GM12878 (cell line): Measurements from ENCODE around the gene ENG. TPM values are rescaled to one million over a fixed set of nuclear protein-coding genes. Genes with fewer than 3 reads are reported as not detected.

Experiments used
- ATAC-seq: fragments of 200-7000 bp; cut with Tn5 transposase; 3 replicates; pipeline ENCODE4 v1.9.1; 2020; ENCODE audit warnings: mild to moderate bottlenecking, moderate library complexity
- BruUV-seq: library from RNA; stranded (reverse); fragments of 400-500 nt; replicated peaks from 2 replicates; lab custom pipeline; 2021; lab: Mats Ljungman, UMichigan
- CTCF ChIA-PET: fragments of 300-600 bp; sonication (Branson Sonifier 250); formaldehyde crosslinking; extraction: SDS; loops from one replicate; lab custom pipeline; 2021; ENCODE audit warnings: inconsistent platforms; lab: Yijun Ruan, JAX
- POLR2A ChIA-PET: fragments of 350-600 bp; formaldehyde crosslinking; extraction: SDS; loops from one replicate; lab custom pipeline; 2021; ENCODE audit warnings: inconsistent platforms; lab: Charles Lee
- RAD21 ChIA-PET: fragments of 300-600 bp; sonication (Branson Sonifier 250); formaldehyde crosslinking; loops from one replicate; lab custom pipeline; 2023; ENCODE audit warnings: antibody characterized with exemption; ENCODE audit not compliant: unreplicated experiment; lab: Charles Lee
- SMC1A ChIA-PET: fragments of 300-600 bp; sonication (Branson Sonifier 250); formaldehyde crosslinking; loops from one replicate; lab custom pipeline; 2023; ENCODE audit not compliant: unreplicated experiment, uncharacterized antibody; lab: Charles Lee
- DNase-seq: peaks from one replicate; pipeline ENCODE4 v3.0.0-alpha.2; 2011; ENCODE audit warnings: low read depth, low spot score
- FAIRE-seq: peaks from 3 replicates; lab custom pipeline; 2011; peaks lifted over from hg19 to GRCh38; lab: Jason Lieb, UNC
- H2AFZ ChIP-seq: 2 replicates; pipeline ENCODE4 v1.6.0; 2011; ENCODE audit warnings: low read depth, low read length, control low read depth; ENCODE audit not compliant: control insufficient read depth
- H3K27ac ChIP-seq: 2 replicates; pipeline ENCODE4 v1.5.1; 2011; ENCODE audit warnings: control low read depth; ENCODE audit not compliant: control insufficient read depth, insufficient read depth
- H3K27me3 ChIP-seq, 2 experiments: replicated peaks in 1 of 2; 2 replicates each; pipeline versions ENCODE4 v1.6.0 to v1.6.1; 2011; ENCODE audit warnings: low read length in 1 of 2; ENCODE audit not compliant: control insufficient read depth in 2 of 2, insufficient read depth in 2 of 2
- H3K36me3 ChIP-seq, 2 experiments: 2 replicates each; pipeline ENCODE4 v1.5.1; 2011; ENCODE audit warnings: low read length in 1 of 2; ENCODE audit not compliant: control insufficient read depth in 2 of 2, insufficient read depth in 2 of 2
- H3K4me1 ChIP-seq: 2 replicates; pipeline ENCODE4 v1.6.1; 2011; ENCODE audit warnings: mild to moderate bottlenecking, low read length, moderate library complexity, mixed read lengths; ENCODE audit not compliant: control insufficient read depth, insufficient read depth
- H3K4me2 ChIP-seq: 2 replicates; pipeline ENCODE4 v1.6.0; 2011; ENCODE audit warnings: control low read depth; ENCODE audit not compliant: control insufficient read depth, insufficient read depth
- H3K4me3 ChIP-seq: fragments of 200-600 bp; sonication (generic); 2 replicates; pipeline ENCODE4 v1.5.1; 2016
- H3K79me2 ChIP-seq: 2 replicates; pipeline ENCODE4 v1.6.0; 2011; ENCODE audit warnings: low read length; ENCODE audit not compliant: control insufficient read depth, insufficient read depth
- H3K9ac ChIP-seq: 2 replicates; pipeline ENCODE4 v1.8.0; 2011; ENCODE audit warnings: low read length, control low read depth, mixed read lengths; ENCODE audit not compliant: control insufficient read depth, insufficient read depth
- H3K9me3 ChIP-seq: replicated peaks from 3 replicates; pipeline ENCODE4 v1.5.1; 2011; ENCODE audit warnings: mild to moderate bottlenecking, low read length; ENCODE audit not compliant: control insufficient read depth, insufficient read depth
- H4K20me1 ChIP-seq: 2 replicates; pipeline ENCODE4 v1.6.0; 2011; ENCODE audit not compliant: control insufficient read depth, insufficient read depth
- BCL11A ChIP-seq: IDR thresholded peaks from 2 replicates; pipeline ENCODE4 v1.6.1; 2011; ENCODE audit warnings: low read depth, low read length
- GABPA ChIP-seq: IDR thresholded peaks from 2 replicates; pipeline ENCODE4 v1.6.1; 2014; ENCODE audit warnings: antibody characterized with exemption, low read depth, mild to moderate bottlenecking, inconsistent platforms
- NFXL1 ChIP-seq: fragments of 450-650 bp; IDR thresholded peaks from 2 replicates; pipeline ENCODE4 v1.6.1; 2017; ENCODE audit warnings: antibody characterized with exemption, mild to moderate bottlenecking, borderline replicate concordance
- SMC3 ChIP-seq: IDR thresholded peaks from 2 replicates; pipeline ENCODE4 v1.6.1; 2011; ENCODE audit warnings: low read length, improper control_type of control experiment, borderline replicate concordance
- STAT1 ChIP-seq: fragments of 450-650 bp; conservative IDR thresholded peaks from 2 replicates; pipeline ENCODE4 v1.6.1; 2014; ENCODE audit warnings: antibody characterized with exemption, mild to moderate bottlenecking
- ZNF217 ChIP-seq: fragments of 450-650 bp; IDR thresholded peaks from 2 replicates; pipeline ENCODE4 v1.6.1; 2017; ENCODE audit warnings: antibody characterized with exemption, mild to moderate bottlenecking
- WGBS: methylation state at CpG from one replicate; pipeline ENCODE4 v1.1.6; 2016; ENCODE audit warnings: low lambda C conversion rate; ENCODE audit not compliant: insufficient replicate concordance, insufficient coverage; ENCODE audit errors: missing lambda C conversion rate; 5-methylcytosine and 5-hydroxymethylcytosine counted together
- in situ Hi-C: fragments of 300-500 bp; cut with MboI; formaldehyde crosslinking; loops from 9 replicates; pipeline ENCODE4 v1.14.3; 2018; ENCODE audit warnings: mixed read lengths
- intact Hi-C: fragments of 100-400 bp; cut with micrococcal nuclease; formaldehyde crosslinking; loops from one replicate; pipeline ENCODE4 v1.14.2; 2022; ENCODE audit not compliant: unreplicated experiment
- polyA plus RNA-seq, 11 experiments: library from polyadenylated mRNA; depleted of rRNA in 4 of 11; unstranded in 6 of 11; stranded (reverse) in 5 of 11; fragments of >200 nt; fragmentation: Nextera tagmentation in 4 of 11; fragmentation: Illumina TruSeq in 1 of 11; extraction: Ambion mirVana in 4 of 11; extraction: Trizol in 1 of 11; gene quantifications; 1 replicate in 1 of 11; 2 replicates in 10 of 11; pipeline versions ENCODE4 v1.2.1 to v1.2.3, GENCODE V29; 2011 to 2016; ENCODE audit warnings: inconsistent platforms in 2 of 11, missing spikeins in 2 of 11, low read depth in 1 of 11
- total RNA-seq, 4 experiments: library from RNA; depleted of rRNA in 3 of 4; stranded (reverse); fragments of >200 nt in 3 of 4; fragmentation: Illumina TruSeq in 1 of 4; extraction: Trizol in 1 of 4; gene quantifications; 2 replicates each; pipeline versions ENCODE4 v1.2.1 to v1.2.3, GENCODE V29; 2013 to 2021
- TF ChIP-seq, protein P1 (sequence below): fragments of 450-650 bp; conservative IDR thresholded peaks from 2 replicates; pipeline ENCODE4 v1.6.1; 2017; ENCODE audit warnings: mild to moderate bottlenecking, moderate library complexity

The ENG gene
- total and polyA plus RNA-seq, 10 of the 15 experiments (the other 5 are each of a cell fraction or from before 2014, with no cell fraction given): 0.14 to 10.1 (median 2.0) TPM

DNA sequence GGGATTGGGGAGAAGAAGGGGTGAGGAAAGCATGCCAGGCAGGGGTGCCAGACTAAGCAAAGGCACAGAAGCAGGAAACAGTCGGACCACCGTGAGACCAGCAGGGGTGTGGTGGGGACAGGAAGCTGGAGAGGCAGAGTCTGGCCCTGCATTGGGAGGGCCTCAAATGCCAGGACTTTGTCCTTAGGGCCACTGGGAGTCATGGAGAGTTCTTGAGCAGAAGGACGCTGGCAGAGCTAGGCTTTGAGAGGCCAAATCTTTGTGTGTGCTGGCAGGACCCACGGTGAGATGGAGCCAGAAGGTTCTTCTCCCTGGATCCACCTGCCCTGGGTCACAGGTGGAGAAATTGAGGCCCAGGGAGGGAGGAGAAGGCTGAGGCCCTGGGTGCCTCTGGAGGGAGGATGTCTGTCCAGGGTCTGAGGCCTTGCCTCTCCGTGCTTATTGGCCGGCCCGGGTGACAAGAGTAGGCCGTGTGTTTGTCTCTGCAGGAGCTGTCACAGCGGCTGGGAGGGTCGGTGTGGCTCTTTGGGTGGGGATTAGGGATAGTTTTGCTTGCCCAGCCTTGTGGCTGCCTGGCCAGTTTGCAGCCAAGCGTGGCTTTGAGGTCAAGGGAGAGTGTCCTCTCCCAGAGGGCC is 1.8 kb upstream of the ENG start:
- Histone ChIP-seq H3K27me3 (no peaks in the 10 kb centered on the region), H3K9me3 (no peaks in the 10 kb centered on the region), H3K36me3 (no peaks in the 10 kb centered on the region), H3K27ac (no peak overlapping the region), H3K4me2 (no peak overlapping the region), H3K4me3 (no peak overlapping the region), H2AFZ (no peak overlapping the region), H4K20me1 (no peaks in the 10 kb centered on the region), H3K79me2 (peaks cover 8% of the 10 kb centered on the region), H3K4me1 (peaks cover 6% of the 10 kb centered on the region), H3K9ac (no peak overlapping the region)
- DNase-seq (no peak), FAIRE-seq (no peak), ATAC-seq (no peak)
- in situ Hi-C loops (no loop called here), intact Hi-C loops (no loop called here)
- no peak for TF ChIP-seq SMC3
- TF ChIP-seq NFXL1: no peak
- no peak for TF ChIP-seq GABPA
- no peak for TF ChIP-seq STAT1
- TF ChIP-seq ZNF217: no peak
- TF ChIP-seq BCL11A: no peak
- TF ChIP-seq, protein P1, sequence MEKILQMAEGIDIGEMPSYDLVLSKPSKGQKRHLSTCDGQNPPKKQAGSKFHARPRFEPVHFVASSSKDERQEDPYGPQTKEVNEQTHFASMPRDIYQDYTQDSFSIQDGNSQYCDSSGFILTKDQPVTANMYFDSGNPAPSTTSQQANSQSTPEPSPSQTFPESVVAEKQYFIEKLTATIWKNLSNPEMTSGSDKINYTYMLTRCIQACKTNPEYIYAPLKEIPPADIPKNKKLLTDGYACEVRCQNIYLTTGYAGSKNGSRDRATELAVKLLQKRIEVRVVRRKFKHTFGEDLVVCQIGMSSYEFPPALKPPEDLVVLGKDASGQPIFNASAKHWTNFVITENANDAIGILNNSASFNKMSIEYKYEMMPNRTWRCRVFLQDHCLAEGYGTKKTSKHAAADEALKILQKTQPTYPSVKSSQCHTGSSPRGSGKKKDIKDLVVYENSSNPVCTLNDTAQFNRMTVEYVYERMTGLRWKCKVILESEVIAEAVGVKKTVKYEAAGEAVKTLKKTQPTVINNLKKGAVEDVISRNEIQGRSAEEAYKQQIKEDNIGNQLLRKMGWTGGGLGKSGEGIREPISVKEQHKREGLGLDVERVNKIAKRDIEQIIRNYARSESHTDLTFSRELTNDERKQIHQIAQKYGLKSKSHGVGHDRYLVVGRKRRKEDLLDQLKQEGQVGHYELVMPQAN: no peak
- SMC1A ChIA-PET: interaction anchor here (1.7 to 1.9 kb wide), 2 partner anchors 9 to 121 kb away, joined by 4 to 5 read pairs; partner anchors contain the start of gene TOR2A
- POLR2A ChIA-PET: no interaction called here
- CTCF ChIA-PET: interaction anchor here (1.1 to 3.7 kb wide), 2 partner anchors 8 to 121 kb away, joined by 3 to 12 read pairs; partner anchors contain the start of gene TOR2A
- WGBS: 25% methylated on average over 10 of the region's 11 CpGs
- BruUV-seq: no TSS peak
- RAD21 ChIA-PET: no interaction called here
